Dedifferentiated amniotic fluid mesenchymal stem cell (primary cell): ENCODE data around the gene PEMT.

ENCODE experiments used
- DNase-seq: peaks from one replicate; pipeline ENCODE4 v3.0.0-alpha.2; 2016; ENCODE audit errors: extremely low spot score

Gene PEMT

GRCh38 chr17:17570798-17571716, 20.5 kb downstream of the PEMT start:
- DNase-seq: no peak

- DNase-seq: no peak
Observed at GRCh38 chr17:17570140-17570797, 21.2 kb downstream of the PEMT start.

GRCh38 chr17:17569691-17570090, 21.8 kb downstream of the PEMT start:
- no peak for DNase-seq

GRCh38 chr17:17568772-17569195, 22.7 kb downstream of the PEMT start:
- DNase-seq: no peak

GRCh38 chr17:17567631-17568030, 23.9 kb downstream of the PEMT start:
- DNase-seq: no peak

GRCh38 chr17:17566896-17567513, 24.5 kb downstream of the PEMT start:
- DNase-seq: no peak

GRCh38 chr17:17565471-17566339, 25.8 kb downstream of the PEMT start:
- DNase-seq: no peak

- DNase-seq: no peak
Observed at GRCh38 chr17:17564896-17565295, 26.6 kb downstream of the PEMT start.

- no peak for DNase-seq
Observed at GRCh38 chr17:17564323-17564722, 27.2 kb downstream of the PEMT start.

- DNase-seq: no peak
Observed at GRCh38 chr17:17563530-17563929, 28.0 kb downstream of the PEMT start.

GRCh38 chr17:17562146-17562511, 29.4 kb downstream of the PEMT start:
- DNase-seq: no peak

GRCh38 chr17:17561408-17562145, 29.9 kb downstream of the PEMT start:
- DNase-seq: no peak

- DNase-seq: no peak
Observed at GRCh38 chr17:17560975-17561374, 30.5 kb downstream of the PEMT start.

GRCh38 chr17:17560167-17560566, 31.3 kb downstream of the PEMT start:
- DNase-seq: no peak

- DNase-seq: no peak
Observed at GRCh38 chr17:17559164-17559563, 32.3 kb downstream of the PEMT start.

GRCh38 chr17:17558431-17558830, 33.1 kb downstream of the PEMT start:
- no peak for DNase-seq

- no peak for DNase-seq
Observed at GRCh38 chr17:17557796-17558195, 33.7 kb downstream of the PEMT start.

- no peak for DNase-seq
Observed at GRCh38 chr17:17556671-17557070, 34.8 kb downstream of the PEMT start.

GRCh38 chr17:17555906-17556305, 35.6 kb downstream of the PEMT start:
- DNase-seq: no peak

GRCh38 chr17:17555151-17555550, 36.4 kb downstream of the PEMT start:
- DNase-seq: no peak

- no peak for DNase-seq
Observed at GRCh38 chr17:17554266-17554665, 37.2 kb downstream of the PEMT start.
